Thyroid gland (tissue), 4 donors: Measurements from ENCODE around the gene ABCD1.

Experiments
- POLR2A ChIP-seq, 2 donors: fragments of 450-650 bp; IDR thresholded peaks; one replicate each; pipeline ENCODE4 v1.6.1; 2017; ENCODE audit warnings: antibody characterized with exemption in 2 of 2, mild to moderate bottlenecking in 2 of 2, moderate library complexity in 1 of 2
- TF ChIP-seq, protein P1 (sequence below), 6 experiments: fragments of 200-600 bp in 3 of 6; fragments of 450-650 bp in 3 of 6; sonication (generic) in 3 of 6; IDR thresholded peaks; one replicate each; pipeline ENCODE4 v1.5.1; 2016 to 2019; ENCODE audit warnings: antibody characterized with exemption in 6 of 6, mild to moderate bottlenecking in 2 of 6, inconsistent platforms in 1 of 6, moderate library complexity in 1 of 6

DNA sequence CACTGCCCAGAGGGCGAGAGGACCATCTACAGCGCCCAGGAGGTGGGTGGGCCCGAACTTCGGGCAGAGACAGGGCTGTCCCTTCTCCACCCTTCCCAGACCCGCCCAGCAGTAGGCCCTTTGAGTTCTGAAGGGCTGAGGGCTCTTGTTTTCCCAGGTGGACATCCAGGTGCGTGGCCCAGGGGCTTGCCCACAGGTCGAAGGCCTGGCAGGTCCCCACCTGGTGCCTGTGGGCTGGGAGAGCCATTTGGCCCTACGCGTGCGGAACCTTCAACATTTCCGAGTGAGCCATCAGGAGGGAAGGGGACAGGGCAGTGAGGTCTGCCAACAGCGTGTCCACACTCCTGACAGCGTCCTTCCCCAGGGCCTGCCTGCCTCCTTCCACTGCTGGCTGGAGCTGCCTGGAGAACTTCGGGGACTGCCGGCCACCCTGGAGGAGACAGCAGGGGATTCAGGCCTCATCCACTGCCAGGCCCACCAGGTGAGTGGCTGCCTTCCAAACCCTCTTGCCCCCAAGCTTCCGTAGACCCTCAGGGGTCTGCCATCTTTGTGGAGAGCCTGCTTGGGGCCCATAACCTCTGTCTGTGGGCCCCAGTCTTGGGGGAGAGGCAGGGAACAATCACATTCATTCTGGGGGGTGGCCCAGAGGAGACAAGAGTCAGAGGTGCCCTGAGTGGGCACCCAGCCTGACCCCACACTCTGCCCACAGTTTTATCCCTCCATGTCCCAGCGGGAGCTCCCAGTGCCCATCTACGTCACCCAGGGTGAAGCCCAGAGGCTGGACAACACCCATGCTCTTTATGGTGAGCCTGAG lies 46.2 kb downstream of the ABCD1 start:
- TF ChIP-seq, protein P1, sequence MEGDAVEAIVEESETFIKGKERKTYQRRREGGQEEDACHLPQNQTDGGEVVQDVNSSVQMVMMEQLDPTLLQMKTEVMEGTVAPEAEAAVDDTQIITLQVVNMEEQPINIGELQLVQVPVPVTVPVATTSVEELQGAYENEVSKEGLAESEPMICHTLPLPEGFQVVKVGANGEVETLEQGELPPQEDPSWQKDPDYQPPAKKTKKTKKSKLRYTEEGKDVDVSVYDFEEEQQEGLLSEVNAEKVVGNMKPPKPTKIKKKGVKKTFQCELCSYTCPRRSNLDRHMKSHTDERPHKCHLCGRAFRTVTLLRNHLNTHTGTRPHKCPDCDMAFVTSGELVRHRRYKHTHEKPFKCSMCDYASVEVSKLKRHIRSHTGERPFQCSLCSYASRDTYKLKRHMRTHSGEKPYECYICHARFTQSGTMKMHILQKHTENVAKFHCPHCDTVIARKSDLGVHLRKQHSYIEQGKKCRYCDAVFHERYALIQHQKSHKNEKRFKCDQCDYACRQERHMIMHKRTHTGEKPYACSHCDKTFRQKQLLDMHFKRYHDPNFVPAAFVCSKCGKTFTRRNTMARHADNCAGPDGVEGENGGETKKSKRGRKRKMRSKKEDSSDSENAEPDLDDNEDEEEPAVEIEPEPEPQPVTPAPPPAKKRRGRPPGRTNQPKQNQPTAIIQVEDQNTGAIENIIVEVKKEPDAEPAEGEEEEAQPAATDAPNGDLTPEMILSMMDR (IDR thresholded peaks at IDR 0.05) = no peak
- no peak for TF ChIP-seq POLR2A (IDR thresholded peaks at IDR 0.05)
